GM12892 (cell line): ENCODE measurements around the gene LSAMP.
"Not testable (repeated sequence)": the region's sequence is repeated elsewhere in the genome, so short reads cannot be mapped to it uniquely, and the experiment has no call there.

Experiments used
- POLR2A ChIP-seq: IDR thresholded peaks from 2 replicates; pipeline ENCODE4 v1.6.1; 2011; ENCODE audit warnings: low read depth, low read length, control low read depth
- POLR2AphosphoS5 ChIP-seq: IDR thresholded peaks from 2 replicates; pipeline ENCODE4 v1.6.1; 2011; ENCODE audit warnings: low read depth, low read length, control low read depth
- TAF1 ChIP-seq: IDR thresholded peaks from 2 replicates; pipeline ENCODE4 v1.6.1; 2011; ENCODE audit warnings: low read depth, mild to moderate bottlenecking, control low read depth, low read length, borderline replicate concordance

DNA sequence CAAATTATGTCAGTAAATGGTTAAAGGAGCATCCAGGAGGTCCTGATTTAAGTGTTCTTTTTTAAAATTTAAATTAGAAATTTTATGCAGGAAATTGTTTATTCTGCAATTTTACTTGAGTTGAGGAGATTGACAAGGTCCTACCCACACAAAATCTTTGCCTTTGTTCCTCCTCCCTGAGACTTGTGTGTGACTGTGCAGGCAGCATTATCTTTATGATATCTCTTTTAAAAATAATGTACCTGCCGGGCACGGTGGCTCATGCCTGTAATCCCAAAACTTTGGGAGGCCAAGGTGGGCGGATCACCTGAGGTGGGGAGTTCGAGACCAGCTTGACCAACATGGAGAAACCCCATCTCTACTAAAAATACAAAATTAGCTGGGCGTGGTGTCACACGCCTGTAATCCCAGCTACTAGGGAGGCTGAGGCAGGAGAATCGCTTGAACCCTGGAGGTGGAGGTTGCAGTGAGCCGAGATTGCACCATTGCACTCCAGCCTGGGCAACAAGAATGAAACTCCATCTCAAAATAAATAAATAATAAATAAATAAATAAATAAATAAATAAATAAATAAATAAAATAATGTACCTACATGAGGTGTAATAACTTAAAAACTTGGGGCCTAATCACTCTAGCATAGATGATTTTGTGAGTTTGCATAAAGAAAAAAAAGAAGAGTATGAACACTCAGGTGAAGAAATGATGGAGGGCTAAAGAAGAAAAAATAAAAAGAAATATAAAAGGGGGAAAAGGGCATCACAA lies 374.6 kb downstream of the LSAMP start:
- TF ChIP-seq POLR2AphosphoS5, POLR2A, TAF1: not testable (repeated sequence)
